Upper lobe of right lung (tissue), 1 donor: ENCODE measurements around the gene BNIP5. TPM values are rescaled to one million over a fixed set of nuclear protein-coding genes. Genes with fewer than 3 reads are reported as not detected.
A peak's percentile ranks its signal among the peaks of the same experiment; 100 is the strongest.

Experiments
- ATAC-seq: fragments of 200-7000 bp; cut with Tn5 transposase; one replicate; pipeline ENCODE4 v1.9.1; 2020; ENCODE audit warnings: mild to moderate bottlenecking, moderate library complexity
- DNase-seq: peaks from one replicate; pipeline ENCODE4 v3.0.0-alpha.2; 2020
- H3K27ac ChIP-seq: fragments of 200-600 bp; one replicate; pipeline ENCODE4 v1.8.0; 2022
- H3K27me3 ChIP-seq: fragments of 200-600 bp; one replicate; pipeline ENCODE4 v1.8.0; 2022; ENCODE audit warnings: mild to moderate bottlenecking
- H3K36me3 ChIP-seq: fragments of 200-600 bp; one replicate; pipeline ENCODE4 v1.8.0; 2022
- H3K4me1 ChIP-seq: fragments of 200-600 bp; one replicate; pipeline ENCODE4 v1.8.0; 2022
- H3K4me3 ChIP-seq: fragments of 200-600 bp; one replicate; pipeline ENCODE4 v1.8.0; 2022; ENCODE audit warnings: mild to moderate bottlenecking
- H3K9me3 ChIP-seq: fragments of 200-600 bp; one replicate; pipeline ENCODE4 v1.8.0; 2022
- intact Hi-C: fragments of 100-400 bp; cut with DNase I; formaldehyde crosslinking; loops from one replicate; pipeline ENCODE4 v1.11.0; 2022
- total RNA-seq: library from RNA; stranded (reverse); fragmentation: NEBNext Ultra II Directional; extraction: Animal tissue kit (Norgen Biotek cat#: 25700); gene quantifications from one replicate; pipeline ENCODE4 v1.2.1, GENCODE V29; 2021
- TF ChIP-seq, protein P1 (sequence below): fragments of 200-600 bp; IDR thresholded peaks from one replicate; pipeline ENCODE4 v1.8.0; 2022; ENCODE audit warnings: antibody characterized with exemption
- donor health status: DM: no; HTN: yes; CAD: no; lungs with severe emphysema.

BNIP5 gene
- total RNA-seq, 1 donor from 2014 or later, result not detected

DNA sequence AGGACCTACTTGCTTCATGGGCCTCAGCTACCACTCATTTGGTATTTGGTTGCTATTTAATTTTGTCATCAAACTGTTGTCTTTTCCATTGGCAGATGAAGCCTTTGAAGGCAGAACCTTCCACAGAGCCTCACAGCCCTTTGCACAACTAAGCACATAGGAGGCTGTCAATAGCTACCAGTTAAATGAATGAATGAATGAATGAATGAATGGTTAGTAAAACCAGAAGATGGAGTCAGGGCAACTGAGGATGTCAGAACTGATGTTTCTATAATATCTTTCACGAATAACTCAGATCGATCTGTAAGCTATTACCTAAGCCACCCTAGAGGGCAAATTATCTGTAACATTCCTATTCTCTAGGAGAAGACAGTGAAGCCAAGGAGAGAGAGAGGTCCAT, 19.1 kb downstream of the BNIP5 start:
- intact Hi-C loops, result no loop called here
- ATAC-seq, result no peak
- H3K27me3 ChIP-seq, result no peaks in the 10 kb centered on the region
- no peaks in the 10 kb centered on the region for H3K36me3 ChIP-seq
- no peaks in the 10 kb centered on the region for H3K9me3 ChIP-seq
- H3K4me3 ChIP-seq, result no peak overlapping the region
- H3K4me1 ChIP-seq, result no peaks in the 10 kb centered on the region
- TF ChIP-seq, protein P1, sequence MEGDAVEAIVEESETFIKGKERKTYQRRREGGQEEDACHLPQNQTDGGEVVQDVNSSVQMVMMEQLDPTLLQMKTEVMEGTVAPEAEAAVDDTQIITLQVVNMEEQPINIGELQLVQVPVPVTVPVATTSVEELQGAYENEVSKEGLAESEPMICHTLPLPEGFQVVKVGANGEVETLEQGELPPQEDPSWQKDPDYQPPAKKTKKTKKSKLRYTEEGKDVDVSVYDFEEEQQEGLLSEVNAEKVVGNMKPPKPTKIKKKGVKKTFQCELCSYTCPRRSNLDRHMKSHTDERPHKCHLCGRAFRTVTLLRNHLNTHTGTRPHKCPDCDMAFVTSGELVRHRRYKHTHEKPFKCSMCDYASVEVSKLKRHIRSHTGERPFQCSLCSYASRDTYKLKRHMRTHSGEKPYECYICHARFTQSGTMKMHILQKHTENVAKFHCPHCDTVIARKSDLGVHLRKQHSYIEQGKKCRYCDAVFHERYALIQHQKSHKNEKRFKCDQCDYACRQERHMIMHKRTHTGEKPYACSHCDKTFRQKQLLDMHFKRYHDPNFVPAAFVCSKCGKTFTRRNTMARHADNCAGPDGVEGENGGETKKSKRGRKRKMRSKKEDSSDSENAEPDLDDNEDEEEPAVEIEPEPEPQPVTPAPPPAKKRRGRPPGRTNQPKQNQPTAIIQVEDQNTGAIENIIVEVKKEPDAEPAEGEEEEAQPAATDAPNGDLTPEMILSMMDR, result no peak
- no peak for DNase-seq
- no peak overlapping the region for H3K27ac ChIP-seq

- Histone ChIP-seq H3K4me1 (no peaks in the 10 kb centered on the region), H3K36me3 (no peaks in the 10 kb centered on the region), H3K27me3 (no peaks in the 10 kb centered on the region), H3K9me3 (no peaks in the 10 kb centered on the region), H3K27ac (no peak overlapping the region), H3K4me3 (no peak overlapping the region)
- ATAC-seq, result no peak
- TF ChIP-seq, protein P1, result no peak
- DNase-seq, result no peak
- intact Hi-C loops, result no loop called here
These were observed 20.8 kb downstream of the BNIP5 start for GRCh38 chr6:36315921-36316320.

DNA sequence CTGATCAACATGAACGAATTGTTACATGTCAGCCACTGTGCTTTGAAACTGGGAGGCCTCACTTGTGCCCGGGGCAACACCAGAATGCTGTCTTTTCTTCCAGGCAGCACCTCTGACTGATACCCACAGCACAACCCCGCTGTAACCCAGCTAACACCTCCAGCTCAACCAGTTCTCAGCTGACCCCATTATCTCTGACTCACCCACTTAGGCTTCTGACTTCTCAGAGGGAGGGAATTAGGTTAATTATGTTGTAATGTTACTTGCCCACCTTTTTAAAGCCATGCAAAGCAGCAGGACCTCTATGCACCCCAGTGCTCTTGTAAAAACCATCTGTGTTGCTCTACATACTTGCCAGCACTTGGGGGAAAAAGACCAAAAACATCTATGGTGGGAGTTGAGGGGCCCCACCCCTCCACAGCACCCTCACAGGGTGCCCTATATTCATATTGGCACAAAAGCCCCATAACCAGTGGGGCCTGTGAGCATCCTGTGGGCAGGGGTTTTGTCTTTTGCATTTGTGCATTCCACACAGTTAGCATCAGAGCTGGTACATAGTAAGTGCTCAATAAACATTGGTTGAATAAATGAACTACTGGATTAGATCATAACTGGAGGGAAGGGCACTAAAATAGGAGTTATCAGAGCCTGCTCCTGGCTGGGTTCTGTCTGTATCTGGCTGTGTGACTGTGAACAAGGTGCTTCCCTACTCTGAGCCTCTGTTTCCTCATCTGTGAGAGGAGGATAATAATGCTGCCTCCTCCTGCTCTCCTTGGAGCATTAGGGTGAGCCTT, 22.3 kb downstream of the BNIP5 start:
- H3K27me3 ChIP-seq, result no peaks in the 10 kb centered on the region
- H3K4me3 ChIP-seq, result no peak overlapping the region
- H3K4me1 ChIP-seq, result no peaks in the 10 kb centered on the region
- no peak for DNase-seq
- TF ChIP-seq, protein P1, result no peak
- H3K9me3 ChIP-seq, result no peaks in the 10 kb centered on the region
- ATAC-seq, result peak; percentile 20
- no peak overlapping the region for H3K27ac ChIP-seq
- H3K36me3 ChIP-seq, result no peaks in the 10 kb centered on the region
- intact Hi-C loops, result no loop called here

GRCh38 chr6:36313649-36313936, 23.1 kb downstream of the BNIP5 start:
- no peak for DNase-seq
- H3K4me3 ChIP-seq, result no peak overlapping the region
- intact Hi-C loops, result no loop called here
- TF ChIP-seq, protein P1, result no peak
- no peaks in the 10 kb centered on the region for H3K27me3 ChIP-seq
- H3K4me1 ChIP-seq, result no peaks in the 10 kb centered on the region
- H3K9me3 ChIP-seq, result no peaks in the 10 kb centered on the region
- no peak for ATAC-seq
- no peak overlapping the region for H3K27ac ChIP-seq
- no peaks in the 10 kb centered on the region for H3K36me3 ChIP-seq

DNA sequence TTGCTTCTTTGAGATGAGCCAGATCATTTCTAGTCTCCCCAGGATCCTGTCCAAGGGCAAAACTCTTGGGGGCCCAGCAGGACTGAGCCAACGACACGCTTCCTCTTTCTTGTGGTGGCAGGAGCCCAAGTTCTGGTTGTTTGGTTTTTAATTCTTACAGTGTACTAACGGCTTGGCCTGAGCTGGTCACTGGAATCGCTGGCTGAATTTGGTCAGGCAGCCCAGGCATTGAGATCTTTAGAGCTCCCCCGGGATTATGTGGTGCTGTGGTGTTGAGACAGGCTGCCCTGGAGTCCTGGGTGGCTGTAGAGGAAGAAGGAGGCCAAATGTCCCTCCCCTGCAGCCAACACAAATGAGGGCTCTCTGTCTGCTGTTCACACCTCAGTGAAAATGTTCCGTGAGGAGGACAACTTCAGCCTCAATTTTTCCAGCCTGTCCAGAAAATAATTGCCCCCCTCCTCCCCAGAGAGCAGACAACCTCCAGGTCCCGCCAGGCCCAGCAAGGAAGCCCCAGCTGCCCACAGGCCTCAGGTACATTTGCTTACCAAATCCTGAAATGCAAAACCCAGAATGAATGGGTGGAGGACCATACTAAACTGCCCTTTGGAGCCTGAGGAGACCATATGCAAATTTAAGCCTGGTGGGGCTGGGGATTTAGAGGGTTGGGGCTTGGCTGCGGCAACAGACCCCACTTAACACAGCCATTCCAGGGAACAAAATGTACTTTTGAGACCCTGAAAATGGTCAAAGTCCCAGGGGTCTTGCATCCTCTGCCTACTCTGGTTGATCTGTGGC, 23.6 kb downstream of the BNIP5 start:
- TF ChIP-seq, protein P1, result no peak
- Histone ChIP-seq H3K36me3 (no peaks in the 10 kb centered on the region), H3K9me3 (no peaks in the 10 kb centered on the region), H3K4me3 (no peak overlapping the region), H3K4me1 (no peaks in the 10 kb centered on the region), H3K27ac (no peak overlapping the region), H3K27me3 (no peaks in the 10 kb centered on the region)
- DNase-seq (no peak), ATAC-seq (peak; percentile 30)
- intact Hi-C loops, result no loop called here
